Endodermal cell (in vitro differentiated cells): ENCODE results near the gene NEO1. TPM values are rescaled to one million over a fixed set of nuclear protein-coding genes. Genes with fewer than 3 reads are reported as not detected.

Experiments
- DNase-seq: peaks from one replicate; pipeline ENCODE4 v3.0.0-alpha.2; 2017
- H3K27ac ChIP-seq: 2 replicates; pipeline ENCODE4 v1.5.1; 2013; ENCODE audit warnings: mild to moderate bottlenecking, low read depth, low read length, moderate library complexity
- H3K27me3 ChIP-seq: 2 replicates; pipeline ENCODE4 v1.6.1; 2013; ENCODE audit warnings: mild to moderate bottlenecking, low read length, moderate library complexity; ENCODE audit not compliant: insufficient read depth, control insufficient read depth, poor library complexity, severe bottlenecking
- H3K36me3 ChIP-seq: 2 replicates; pipeline ENCODE4 v1.7.0; 2013; ENCODE audit warnings: mild to moderate bottlenecking, low read length, moderate library complexity; ENCODE audit not compliant: control insufficient read depth, insufficient read depth
- H3K4me1 ChIP-seq: one replicate; pipeline ENCODE4 v1.7.0; 2013; ENCODE audit warnings: low read length; ENCODE audit not compliant: control insufficient read depth, insufficient read depth
- H3K4me3 ChIP-seq: 2 replicates; pipeline ENCODE4 v1.5.1; 2013; ENCODE audit warnings: mild to moderate bottlenecking, low read length, moderate library complexity
- H3K9ac ChIP-seq: 2 replicates; pipeline ENCODE4 v1.6.1; 2013; ENCODE audit warnings: mild to moderate bottlenecking, low read length, moderate library complexity; ENCODE audit not compliant: poor library complexity, severe bottlenecking; ENCODE audit errors: extremely low read depth
- H3K9me3 ChIP-seq: 2 replicates; pipeline ENCODE4 v1.6.1; 2013; ENCODE audit warnings: mild to moderate bottlenecking, low read length, moderate library complexity; ENCODE audit not compliant: control insufficient read depth
- H3K27ac Mint-ChIP-seq: 2 replicates; pipeline ENCODE4 v1.8.0; 2020; ENCODE audit warnings: mixed read lengths
- H3K27me3 Mint-ChIP-seq: 2 replicates; pipeline ENCODE4 v1.8.0; 2021; ENCODE audit warnings: mild to moderate bottlenecking, mixed read lengths; ENCODE audit not compliant: insufficient read depth
- H3K36me3 Mint-ChIP-seq: 2 replicates; pipeline ENCODE4 v1.8.0; 2020; ENCODE audit warnings: low read depth, mixed read lengths
- H3K4me1 Mint-ChIP-seq: 2 replicates; pipeline ENCODE4 v1.8.0; 2020; ENCODE audit warnings: mixed read lengths
- H3K4me3 Mint-ChIP-seq: 2 replicates; pipeline ENCODE4 v1.8.0; 2020; ENCODE audit warnings: mild to moderate bottlenecking, moderate library complexity, mixed read lengths
- H3K9me3 Mint-ChIP-seq: 2 replicates; pipeline ENCODE4 v1.8.0; 2020; ENCODE audit warnings: mild to moderate bottlenecking, mixed read lengths
- WGBS, 2 experiments: methylation state at CpG; one replicate each; pipeline versions ENCODE4 v1.1.5 to v1.1.7; 2013; ENCODE audit warnings: missing lambda C conversion rate in 2 of 2, mixed read lengths in 1 of 2; ENCODE audit not compliant: insufficient coverage in 1 of 2, insufficient read length in 1 of 2; 5-methylcytosine and 5-hydroxymethylcytosine counted together
- total RNA-seq, 2 donors: library from RNA; stranded (reverse); fragmentation: NEBNext Ultra II Directional in 1 of 2; extraction: Animal tissue kit (Norgen Biotek cat#: 25700) in 1 of 2; gene quantifications; 2 replicates in 1 of 2; 3 replicates in 1 of 2; pipeline ENCODE4 v1.2.1, GENCODE V29; 2021
- TF ChIP-seq, protein P1 (sequence below): fragments of 200-600 bp; sonication (generic); conservative IDR thresholded peaks from 2 replicates; pipeline ENCODE4 v1.5.0; 2021; ENCODE audit warnings: antibody characterized with exemption, mild to moderate bottlenecking

The NEO1 gene
- total RNA-seq, 2 donors from 2014 or later: 132 TPM

DNA sequence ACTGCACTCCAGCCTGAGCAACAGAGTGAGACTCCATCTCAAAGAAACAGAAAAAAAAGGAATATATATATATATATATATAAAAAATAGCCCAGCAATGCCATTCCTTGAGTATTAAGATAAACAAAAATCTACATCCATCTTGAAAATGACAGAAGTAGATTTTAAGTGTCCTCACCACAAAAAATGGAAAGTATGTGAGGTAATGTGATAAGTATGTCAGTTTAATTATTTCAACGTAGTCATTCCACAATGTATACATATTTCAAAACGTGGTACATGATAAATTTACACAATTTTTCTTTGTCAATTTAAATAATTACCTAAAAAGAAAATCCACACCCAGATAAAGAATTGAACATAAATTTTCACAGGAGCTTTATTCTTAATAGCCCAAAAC, 261.6 kb downstream of the NEO1 start:
- Histone ChIP-seq H3K4me3 (no peak overlapping the region), H3K9me3 (no peaks in the 10 kb centered on the region), H3K27ac (no peak overlapping the region), H3K27me3 (no peaks in the 10 kb centered on the region), H3K9ac (no peak overlapping the region), H3K4me1 (no peaks in the 10 kb centered on the region), H3K36me3 (peaks cover 4% of the 10 kb centered on the region)
- Mint-ChIP-seq H3K27ac (no peak overlapping the region), H3K9me3 (no peaks in the 10 kb centered on the region), H3K36me3 (peaks cover 19% of the 10 kb centered on the region), H3K27me3 (no peaks in the 10 kb centered on the region), H3K4me3 (no peak overlapping the region), H3K4me1 (no peaks in the 10 kb centered on the region)
- TF ChIP-seq, protein P1, sequence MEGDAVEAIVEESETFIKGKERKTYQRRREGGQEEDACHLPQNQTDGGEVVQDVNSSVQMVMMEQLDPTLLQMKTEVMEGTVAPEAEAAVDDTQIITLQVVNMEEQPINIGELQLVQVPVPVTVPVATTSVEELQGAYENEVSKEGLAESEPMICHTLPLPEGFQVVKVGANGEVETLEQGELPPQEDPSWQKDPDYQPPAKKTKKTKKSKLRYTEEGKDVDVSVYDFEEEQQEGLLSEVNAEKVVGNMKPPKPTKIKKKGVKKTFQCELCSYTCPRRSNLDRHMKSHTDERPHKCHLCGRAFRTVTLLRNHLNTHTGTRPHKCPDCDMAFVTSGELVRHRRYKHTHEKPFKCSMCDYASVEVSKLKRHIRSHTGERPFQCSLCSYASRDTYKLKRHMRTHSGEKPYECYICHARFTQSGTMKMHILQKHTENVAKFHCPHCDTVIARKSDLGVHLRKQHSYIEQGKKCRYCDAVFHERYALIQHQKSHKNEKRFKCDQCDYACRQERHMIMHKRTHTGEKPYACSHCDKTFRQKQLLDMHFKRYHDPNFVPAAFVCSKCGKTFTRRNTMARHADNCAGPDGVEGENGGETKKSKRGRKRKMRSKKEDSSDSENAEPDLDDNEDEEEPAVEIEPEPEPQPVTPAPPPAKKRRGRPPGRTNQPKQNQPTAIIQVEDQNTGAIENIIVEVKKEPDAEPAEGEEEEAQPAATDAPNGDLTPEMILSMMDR: no peak
- no peak for DNase-seq
- 94% methylated on average over 2 of the region's 2 CpGs; no CpG with 5 or more reads in 1 of the 2 experiments for WGBS, 2 experiments

DNA sequence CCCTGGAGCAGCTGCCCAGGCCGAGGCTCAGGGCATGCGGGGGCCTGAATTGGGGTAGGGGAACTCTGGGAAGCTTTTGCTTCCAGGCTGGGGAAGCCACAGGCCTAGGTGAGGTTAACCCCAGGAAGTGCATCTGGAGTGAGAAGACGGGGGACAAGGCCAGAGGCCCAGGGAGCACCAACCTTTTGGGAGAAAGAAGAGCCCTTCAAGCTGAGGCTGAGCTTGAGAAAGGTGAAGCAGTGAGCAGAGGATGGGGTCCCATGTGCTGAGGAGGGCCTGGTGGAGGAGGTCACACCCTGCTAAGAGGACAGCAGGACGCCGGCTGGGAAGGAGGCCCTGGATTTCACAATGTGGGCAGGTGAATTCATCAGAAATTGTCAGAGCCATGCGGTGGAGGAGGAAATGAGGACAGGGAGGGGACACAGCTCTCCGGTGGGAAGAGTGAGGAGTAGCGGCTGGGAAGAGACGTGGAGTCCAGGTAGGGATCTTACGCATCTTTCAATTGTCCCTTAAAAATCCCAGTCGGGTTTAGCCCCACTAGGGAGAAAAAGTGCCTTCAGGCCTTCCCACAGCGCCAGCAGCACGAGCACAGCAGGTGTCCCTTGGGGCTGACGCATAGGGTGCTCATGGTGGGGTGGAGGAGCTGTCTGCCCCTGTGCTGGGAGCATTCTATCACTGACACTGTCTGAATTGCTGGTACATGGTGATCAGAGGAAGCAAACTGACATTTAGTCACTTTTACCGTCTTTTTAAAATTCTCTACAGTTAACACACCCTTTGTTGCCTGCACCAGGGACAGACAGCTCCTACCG, 265.6 kb downstream of the NEO1 start:
- Histone ChIP-seq H3K9me3 (no peaks in the 10 kb centered on the region), H3K27ac (peak overlapping the region; percentile 36), H3K27me3 (no peaks in the 10 kb centered on the region), H3K9ac (no peak overlapping the region), H3K36me3 (no peaks in the 10 kb centered on the region), H3K4me1 (no peaks in the 10 kb centered on the region), H3K4me3 (no peak overlapping the region)
- peaks cover 5% of the 10 kb centered on the region for H3K36me3 Mint-ChIP-seq
- TF ChIP-seq, protein P1: no peak
- DNase-seq: peak; percentile 45
- peaks cover 2% of the 10 kb centered on the region for H3K27me3 Mint-ChIP-seq
- H3K4me3 Mint-ChIP-seq: no peak overlapping the region
- 81 to 82% methylated on average over 14 to 16 of the region's 16 CpGs for WGBS, 2 experiments
- no peak overlapping the region for H3K27ac Mint-ChIP-seq
- no peaks in the 10 kb centered on the region for H3K9me3 Mint-ChIP-seq
- no peaks in the 10 kb centered on the region for H3K4me1 Mint-ChIP-seq

DNA sequence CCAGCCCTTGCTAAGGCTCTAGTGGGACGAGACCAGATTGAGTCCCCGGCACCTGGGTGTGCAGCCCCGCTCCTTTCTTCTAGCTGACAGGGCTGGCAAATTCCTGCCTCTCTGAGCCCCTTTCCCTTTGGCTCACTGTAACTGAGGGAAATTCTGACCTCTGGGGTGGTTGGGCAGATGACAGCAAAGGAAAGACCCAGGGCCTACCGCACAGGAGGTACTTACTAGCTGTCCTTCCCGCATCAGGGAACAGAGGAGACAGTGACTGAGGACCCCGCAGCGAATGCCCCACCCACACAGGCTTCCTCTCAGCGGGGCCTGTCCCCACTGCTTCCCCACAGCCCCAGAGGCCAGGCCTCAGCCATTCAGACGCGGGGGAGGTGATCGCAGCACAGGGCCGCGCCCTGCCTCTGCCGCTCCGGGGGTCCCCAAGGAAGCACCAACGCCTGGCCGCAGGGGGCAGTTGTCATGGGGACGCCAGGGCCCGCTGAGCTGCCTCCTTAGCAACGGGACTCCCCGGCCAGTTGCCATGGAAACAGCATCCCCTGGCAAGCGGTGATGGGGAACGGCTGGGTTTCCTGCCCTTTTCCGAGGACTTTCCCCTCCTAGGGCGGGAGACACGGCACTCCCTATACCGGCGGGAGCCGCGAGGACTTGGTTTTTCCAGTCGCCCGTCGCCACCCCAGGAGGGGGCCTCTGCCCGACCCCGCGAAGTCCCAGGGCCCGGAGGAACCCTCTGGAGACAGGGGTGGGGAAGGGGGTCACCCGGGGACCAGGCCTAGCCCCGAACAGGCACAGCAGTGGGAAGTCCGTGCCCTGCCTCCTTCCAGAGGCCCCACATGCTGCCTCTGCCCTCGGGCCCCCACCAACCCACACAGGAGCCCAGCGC, 266.4 kb downstream of the NEO1 start:
- no peak overlapping the region for H3K4me3 ChIP-seq
- Mint-ChIP-seq H3K4me3 (no peak overlapping the region), H3K27me3 (peaks cover 2% of the 10 kb centered on the region), H3K4me1 (no peaks in the 10 kb centered on the region), H3K27ac (no peak overlapping the region), H3K9me3 (no peaks in the 10 kb centered on the region), H3K36me3 (peaks cover 3% of the 10 kb centered on the region)
- no peaks in the 10 kb centered on the region for H3K36me3 ChIP-seq
- H3K4me1 ChIP-seq: no peaks in the 10 kb centered on the region
- no peak overlapping the region for H3K9ac ChIP-seq
- WGBS, 2 experiments: 35 to 38% methylated on average over 15 to 42 of the region's 42 CpGs
- H3K27me3 ChIP-seq: no peaks in the 10 kb centered on the region
- H3K27ac ChIP-seq: peak overlapping the region; percentile 36
- H3K9me3 ChIP-seq: no peaks in the 10 kb centered on the region
- TF ChIP-seq, protein P1: no peak
- DNase-seq: peak; percentile 74
